ENCODE results near the gene CRYBG1.
"Not testable (repeated sequence)": the region's sequence is repeated elsewhere in the genome, so short reads cannot be mapped to it uniquely, and the experiment has no call there.

CRYBG1 gene

DNA sequence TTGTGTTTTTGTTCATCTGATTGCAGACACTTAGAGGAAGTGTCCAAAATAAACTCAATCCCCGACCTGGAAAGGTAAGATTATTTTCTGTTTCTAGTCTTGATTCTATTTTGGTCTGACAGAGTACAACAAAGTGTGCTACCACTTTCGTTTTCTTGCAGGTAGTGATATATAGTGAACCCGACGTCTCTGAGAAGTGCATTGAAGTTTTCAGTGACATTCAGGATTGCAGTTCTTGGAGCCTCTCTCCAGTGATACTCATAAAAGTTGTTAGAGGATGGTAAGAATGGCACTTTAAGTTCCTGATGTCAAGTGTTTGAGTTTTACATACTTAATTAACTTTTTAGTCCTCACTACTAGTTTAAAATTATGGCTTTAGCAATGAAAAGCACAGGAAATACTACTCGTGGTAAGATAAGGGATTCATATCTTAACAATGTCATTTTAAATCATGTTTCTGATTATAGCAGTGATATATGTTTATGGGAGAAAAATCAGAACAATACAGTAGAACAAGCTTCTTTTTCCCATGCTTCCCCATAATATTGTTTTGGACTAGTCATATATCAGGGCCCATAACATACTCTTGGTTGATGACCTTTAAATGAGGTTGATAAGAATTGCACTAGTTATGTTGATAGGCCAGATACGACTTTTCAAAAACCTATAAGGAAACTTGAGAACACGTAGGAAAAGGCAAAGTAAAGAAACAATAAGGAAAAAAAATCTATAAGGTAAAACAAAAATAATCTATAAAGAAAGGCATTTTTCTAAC lies 164.8 kb downstream of the CRYBG1 start:
- no peak for DNase-seq (ENCODE audit: low spot score)

DNA sequence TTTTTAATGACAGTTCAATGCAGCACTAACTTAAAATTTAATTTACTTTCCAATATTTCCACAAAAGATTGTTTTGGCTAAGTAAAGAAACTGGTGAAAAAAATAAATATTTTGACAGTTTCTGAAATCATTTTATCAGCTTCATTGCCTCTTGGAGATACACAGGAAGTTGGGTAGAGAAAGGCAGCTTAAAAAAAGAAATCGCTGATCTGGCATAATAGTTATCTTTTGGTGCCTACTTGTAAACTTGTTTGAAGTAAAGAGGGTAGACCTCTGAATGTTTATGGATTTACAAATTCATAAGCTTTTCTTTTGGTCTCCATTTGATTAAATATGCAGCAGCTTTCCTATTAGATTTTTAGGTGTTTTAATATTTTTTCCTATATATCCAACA lies 165.4 kb downstream of the CRYBG1 start:
- DNase-seq (ENCODE audit: low spot score) = no peak

DNA sequence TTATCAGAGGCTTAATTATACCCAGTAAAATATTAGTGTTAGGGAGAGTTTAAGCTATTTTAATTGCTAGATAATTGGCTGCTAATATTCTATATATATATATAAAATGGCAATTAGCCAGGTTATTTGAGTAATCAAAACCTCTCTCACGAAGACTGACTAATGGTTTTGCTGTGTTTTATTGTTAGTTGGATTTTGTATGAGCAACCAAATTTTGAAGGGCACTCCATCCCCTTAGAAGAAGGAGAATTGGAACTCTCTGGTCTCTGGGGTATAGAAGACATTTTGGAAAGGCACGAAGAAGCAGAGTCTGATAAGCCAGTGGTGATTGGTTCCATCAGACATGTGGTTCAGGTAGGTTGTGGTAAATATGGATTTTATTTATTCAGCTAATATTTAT lies 166.6 kb downstream of the CRYBG1 start:
- no peak for DNase-seq (ENCODE audit: low spot score)

DNA sequence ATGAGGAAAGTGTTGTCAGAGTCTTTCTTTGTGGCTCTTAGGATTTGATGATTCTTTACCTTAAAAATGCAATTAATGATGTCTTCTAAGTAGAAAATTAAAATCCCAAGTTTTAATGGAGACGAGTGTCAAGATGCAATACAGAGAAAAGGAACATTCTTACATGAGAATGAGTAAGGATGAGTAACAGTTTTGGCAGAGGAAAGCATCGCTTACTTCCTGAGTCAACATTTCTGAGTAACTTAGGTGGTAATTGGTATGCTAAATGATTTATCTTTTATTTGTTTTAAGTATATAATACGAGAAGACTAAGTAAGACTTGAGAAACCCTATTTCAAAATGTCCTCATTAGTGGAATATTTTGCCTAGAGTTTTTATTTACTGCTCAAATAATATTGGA lies 167.5 kb downstream of the CRYBG1 start:
- DNase-seq (ENCODE audit: low spot score) = no peak

DNA sequence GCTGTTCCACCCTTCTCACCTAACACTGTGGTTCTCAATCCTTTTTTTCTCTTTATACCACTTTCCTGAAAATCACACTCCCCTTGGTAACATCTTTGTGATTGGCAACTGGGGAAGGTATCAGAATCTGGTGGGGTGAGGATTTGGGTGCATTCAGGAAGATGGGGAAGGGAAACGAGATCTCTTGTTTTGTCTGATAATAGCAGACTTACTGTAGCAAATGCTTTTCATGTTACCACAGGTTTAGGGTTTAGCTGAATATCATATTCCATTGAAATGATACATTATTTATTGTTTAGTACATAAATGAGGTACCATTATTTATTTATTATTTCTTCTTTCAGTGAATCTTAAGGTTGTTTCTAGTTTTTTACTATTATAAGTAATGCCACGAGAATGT lies 168.0 kb downstream of the CRYBG1 start:
- DNase-seq (ENCODE audit: low spot score) = no peak

DNA sequence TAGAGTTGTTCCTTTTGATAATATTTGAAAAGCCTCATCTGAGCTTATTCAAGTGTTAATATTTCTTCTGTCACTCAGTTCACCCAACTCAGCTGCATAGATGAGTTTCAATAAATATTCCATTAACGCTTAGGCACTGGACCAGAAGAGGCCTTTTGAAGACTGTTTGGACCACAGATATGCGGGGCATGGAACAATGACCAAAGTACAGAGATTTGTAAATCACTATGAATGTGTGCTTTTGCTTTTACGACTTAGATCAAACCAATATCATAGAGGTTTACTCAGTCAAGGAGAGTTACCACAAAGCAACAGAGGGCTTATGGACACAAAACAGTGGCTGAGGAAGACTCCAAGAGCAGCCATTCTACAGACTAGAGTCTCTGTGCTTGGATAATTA lies 168.9 kb downstream of the CRYBG1 start:
- no peak for DNase-seq (ENCODE audit: low spot score)

DNA sequence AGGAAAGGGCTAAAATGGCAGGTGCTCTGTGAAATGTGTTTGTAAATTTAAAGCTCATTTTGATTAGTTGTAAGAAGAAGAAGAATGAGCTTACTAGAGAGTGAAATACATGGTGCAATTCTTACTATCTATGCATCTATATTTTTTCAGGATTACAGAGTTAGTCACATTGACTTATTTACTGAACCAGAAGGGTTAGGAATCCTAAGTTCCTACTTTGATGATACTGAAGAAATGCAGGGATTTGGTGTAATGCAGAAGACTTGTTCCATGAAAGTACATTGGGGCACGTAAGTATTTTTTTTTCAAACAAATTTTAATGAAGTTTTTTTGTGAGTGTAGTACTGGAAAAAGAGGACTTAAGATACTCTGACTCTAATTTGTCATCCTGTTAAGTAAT lies 169.5 kb downstream of the CRYBG1 start:
- no peak for DNase-seq (ENCODE audit: low spot score)

DNA sequence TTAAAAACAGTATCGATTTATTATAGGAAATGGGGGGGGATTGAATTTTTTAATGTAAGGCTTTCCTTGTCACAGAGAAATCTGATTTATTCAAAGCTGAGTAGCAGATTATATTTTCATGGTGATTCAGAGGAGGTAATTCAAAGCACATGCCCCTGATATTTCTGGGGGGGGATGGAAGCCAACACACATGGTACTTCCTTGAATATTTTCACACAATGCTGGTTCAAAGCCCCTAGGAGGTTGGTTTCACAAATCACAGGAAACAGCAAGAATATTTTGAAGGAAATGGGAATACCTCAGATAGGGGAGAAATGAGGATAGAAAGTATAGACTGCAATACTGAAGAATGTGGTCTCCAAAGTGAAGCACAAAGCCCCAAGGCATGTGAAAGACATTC lies 170.0 kb downstream of the CRYBG1 start:
- DNase-seq (ENCODE audit: low spot score) = no peak

DNA sequence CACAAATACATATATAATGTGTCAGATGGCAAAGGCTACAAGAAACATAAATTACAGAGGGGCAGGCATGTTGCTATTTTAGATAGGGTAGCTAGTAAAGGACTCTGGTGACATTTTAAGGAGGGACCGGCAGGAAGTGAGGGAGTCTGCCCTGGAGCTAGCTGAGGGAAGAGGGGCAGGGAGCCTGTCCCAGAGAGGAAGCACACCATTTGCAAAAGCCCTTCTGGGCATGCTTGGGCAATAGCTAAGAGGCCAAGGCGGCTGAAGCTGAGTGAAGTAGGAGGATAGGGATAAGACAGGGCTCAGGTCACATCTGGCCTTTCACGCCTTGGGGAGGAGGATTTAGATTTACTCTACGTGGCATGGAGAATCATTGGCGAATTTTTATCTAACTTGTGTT lies 172.5 kb downstream of the CRYBG1 start:
- no peak for DNase-seq (ENCODE audit: low spot score)

DNA sequence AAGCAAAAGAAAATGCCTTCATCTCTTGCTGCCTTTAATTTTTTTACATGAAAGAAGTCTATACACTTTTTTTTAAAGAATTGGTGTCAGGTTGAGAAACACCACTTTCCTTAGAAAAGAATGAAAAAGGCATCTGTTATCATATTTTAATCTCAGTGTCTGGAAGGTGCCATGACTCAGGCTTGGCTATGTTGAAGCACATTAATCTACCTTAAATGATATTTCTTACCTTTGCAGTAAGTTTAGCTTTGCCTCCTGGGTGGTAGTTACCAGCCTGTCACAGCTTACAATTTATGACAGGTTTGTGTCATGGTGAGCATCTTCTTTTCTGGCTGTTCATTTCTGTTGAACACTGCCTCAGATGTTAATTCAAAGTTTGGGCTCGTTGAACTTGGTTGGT lies 173.5 kb downstream of the CRYBG1 start:
- no peak for DNase-seq (ENCODE audit: low spot score)

DNA sequence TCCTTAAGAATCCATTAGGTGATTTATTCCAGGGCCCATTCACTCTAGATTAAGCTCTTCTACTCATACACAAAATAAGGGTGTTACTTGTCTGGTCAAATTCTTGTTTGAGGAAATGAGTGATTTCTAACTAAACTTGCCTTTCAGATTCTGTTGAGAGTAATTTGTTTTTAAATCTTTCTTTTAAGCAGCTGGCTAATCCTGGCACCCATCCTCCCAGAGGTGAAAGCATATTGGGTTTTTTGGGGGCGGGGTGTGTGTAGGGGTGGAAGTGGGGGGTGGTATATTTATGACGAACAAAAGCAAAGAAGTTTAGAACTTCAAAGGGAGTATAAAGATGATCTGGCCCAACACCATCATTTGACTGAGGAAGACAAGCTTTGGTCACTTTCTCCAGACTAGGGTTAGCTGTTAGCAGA lies 174.1 kb downstream of the CRYBG1 start:
- DNase-seq (ENCODE audit: low spot score) = no peak

DNA sequence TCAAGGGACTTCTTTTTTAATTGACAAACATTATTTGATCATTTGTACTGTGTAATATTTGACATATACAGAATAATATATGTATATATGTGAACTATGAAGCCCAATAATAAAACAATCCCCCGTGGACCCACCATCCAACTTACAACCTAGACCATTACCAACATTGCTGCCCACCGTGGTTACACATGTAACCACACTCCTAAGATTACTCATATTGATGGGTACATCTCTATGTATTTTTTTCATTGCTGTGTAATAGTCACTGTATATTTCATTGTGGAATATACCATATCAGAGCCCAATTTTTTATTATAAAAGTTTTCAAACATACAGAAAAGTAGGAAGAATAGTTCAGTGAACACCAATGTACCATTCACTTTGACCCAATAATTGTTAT lies 174.5 kb downstream of the CRYBG1 start:
- DNase-seq (ENCODE audit: low spot score) = no peak

DNA sequence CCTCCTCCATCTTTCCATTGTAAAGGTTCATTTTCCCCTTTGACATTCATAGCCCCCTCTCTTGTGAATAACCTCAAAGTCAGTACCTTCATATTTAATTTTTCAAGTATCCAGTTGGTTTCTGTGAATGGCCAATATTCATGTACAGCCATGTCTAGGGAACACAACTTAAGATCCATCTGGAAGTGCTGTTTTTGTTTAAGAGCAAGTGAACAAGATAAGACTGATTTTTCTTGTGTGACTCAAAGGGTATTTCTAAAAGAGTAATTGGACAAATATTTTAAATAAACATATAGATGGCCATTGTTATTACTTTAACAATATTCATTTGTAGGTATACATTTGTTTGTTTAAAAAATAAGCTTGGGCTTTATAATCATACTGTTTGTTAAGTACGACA lies 175.8 kb downstream of the CRYBG1 start:
- DNase-seq (ENCODE audit: low spot score) = no peak

DNA sequence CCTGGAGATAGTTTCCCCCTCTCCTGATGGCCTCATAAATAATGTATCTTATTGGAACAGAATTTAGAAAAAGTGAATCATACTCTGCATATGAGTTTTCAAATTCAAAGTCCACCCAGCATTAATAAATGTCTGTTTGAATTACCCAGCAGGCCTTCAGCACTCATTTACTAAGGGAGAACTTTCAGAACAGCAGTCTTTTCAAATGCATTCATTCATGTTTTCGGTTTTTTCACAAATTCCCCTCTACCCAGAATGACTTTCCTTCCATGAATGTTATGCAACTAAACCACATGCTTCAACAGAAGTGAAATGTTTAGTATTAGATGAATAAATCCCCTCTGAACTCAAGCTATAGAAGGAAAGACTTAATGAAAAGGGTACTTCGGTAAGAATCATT lies 176.3 kb downstream of the CRYBG1 start:
- no peak for DNase-seq (ENCODE audit: low spot score)

DNA sequence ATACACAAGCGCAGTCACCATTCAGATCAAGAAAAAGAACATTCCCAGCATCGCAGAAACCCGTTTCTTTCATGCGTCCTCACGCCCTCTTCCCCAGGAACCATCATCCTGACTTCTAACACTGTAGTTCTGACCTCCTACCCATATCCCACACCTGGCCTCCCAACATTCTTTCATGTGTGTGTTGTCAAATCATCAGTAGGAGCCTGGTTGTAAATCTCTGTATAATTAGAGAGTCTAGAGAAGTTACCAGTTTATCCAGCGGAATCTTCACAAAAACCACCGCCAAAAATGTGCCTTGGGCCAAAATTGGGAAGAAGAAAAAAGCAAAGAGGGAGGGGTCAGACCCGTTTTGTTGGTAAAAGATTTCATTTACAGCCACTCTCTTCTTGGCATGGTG lies 177.1 kb downstream of the CRYBG1 start:
- DNase-seq (ENCODE audit: low spot score) = no peak

DNA sequence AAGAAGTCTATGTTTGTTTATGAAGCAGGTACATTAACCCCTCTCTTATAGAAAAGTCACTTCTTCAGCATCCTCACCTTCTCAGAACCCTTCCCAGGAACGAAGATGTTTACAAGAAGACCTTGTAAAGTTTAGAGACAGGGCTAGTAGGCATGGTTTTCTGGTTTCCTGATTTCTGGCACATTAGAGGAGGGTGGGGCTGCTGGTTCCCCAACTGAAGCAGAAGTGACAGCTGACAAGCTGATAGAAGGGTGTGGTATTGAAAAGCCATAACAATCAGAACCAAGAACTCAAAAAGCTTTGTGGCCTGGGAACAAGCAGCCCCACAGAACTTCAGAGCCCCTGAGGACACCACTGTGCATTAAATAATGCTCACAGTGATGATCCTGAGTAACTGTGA lies 177.6 kb downstream of the CRYBG1 start:
- no peak for DNase-seq (ENCODE audit: low spot score)

DNA sequence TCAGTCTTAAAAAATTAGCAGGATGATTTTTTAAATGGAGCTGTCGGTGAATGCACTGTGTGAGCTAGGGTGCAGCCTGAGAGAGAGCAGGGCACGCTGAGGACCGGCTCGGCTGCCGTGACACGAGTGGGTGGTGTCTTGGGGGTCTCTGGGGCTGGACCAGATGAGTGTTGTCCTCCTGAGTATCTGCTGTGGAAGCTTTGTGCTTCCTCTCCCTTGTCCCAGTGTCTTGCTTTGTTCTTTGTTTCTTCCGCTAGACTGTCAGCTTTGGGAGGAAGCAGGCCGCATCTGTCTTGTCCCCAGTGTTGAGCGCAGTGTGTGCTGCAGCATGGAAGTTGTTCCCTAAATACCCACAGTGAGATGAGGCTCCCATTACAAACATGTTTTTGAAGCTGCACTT lies 179.4 kb downstream of the CRYBG1 start:
- no peak for DNase-seq (ENCODE audit: low spot score)

DNA sequence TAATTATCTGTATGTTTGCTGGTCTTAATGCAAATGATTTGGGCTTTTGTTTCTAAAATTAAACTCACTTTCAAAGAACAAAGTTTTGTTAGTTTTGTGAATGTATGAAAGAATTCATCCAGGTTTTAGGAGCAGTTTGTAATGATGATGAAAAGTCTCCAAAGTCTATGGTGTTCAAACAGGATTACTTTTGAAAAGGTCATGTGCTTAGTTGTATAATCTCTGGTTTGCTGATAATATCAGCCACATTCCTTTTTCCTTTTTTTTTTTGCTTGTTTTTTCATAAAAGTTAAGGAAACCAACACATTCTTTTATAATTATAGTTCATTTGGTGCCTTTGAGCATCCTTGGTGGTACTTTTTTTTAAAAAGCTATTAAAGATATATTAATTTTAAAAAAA lies 179.9 kb downstream of the CRYBG1 start:
- no peak for DNase-seq (ENCODE audit: low spot score)

DNA sequence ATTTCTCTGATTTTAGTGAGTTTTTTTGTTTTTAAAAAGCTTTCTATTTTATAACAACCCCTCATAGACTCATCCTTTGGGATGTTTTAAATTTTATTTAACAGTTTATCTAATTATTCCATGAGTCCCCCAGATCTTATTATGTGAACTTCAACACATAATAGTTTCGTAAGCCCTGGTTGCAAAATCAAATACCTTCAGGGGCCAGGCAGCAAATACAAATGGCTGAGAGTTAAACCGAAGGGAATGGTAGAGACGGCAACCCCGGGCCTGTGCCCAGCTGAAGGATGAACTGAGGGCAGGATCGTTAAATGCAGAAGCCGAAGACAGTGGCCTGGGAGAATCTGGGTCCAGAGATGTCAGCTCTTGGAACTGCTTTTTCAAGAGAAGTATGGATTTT lies 180.4 kb downstream of the CRYBG1 start:
- no peak for DNase-seq (ENCODE audit: low spot score)

DNA sequence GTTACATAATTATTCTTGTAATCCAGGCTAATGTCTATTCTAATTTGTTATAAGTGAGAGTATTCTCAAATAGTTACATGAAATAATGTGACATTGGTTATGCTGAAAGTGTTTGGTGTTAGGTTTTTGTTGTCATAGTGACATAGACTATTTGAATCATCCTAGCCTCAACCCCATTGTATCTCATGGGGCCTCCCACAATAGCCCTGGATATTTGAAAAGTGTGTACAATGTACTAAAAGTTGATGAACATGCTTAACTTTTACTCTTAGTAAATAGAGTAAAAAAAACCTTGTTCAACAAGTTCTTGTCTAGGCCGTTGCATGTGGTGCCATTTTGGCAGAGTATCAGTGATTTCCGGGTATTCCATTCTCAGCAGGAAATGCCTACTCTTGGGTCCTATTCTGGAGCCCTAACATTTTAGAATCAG lies 185.8 kb downstream of the CRYBG1 start:
- no peak for DNase-seq (ENCODE audit: low spot score)

DNA sequence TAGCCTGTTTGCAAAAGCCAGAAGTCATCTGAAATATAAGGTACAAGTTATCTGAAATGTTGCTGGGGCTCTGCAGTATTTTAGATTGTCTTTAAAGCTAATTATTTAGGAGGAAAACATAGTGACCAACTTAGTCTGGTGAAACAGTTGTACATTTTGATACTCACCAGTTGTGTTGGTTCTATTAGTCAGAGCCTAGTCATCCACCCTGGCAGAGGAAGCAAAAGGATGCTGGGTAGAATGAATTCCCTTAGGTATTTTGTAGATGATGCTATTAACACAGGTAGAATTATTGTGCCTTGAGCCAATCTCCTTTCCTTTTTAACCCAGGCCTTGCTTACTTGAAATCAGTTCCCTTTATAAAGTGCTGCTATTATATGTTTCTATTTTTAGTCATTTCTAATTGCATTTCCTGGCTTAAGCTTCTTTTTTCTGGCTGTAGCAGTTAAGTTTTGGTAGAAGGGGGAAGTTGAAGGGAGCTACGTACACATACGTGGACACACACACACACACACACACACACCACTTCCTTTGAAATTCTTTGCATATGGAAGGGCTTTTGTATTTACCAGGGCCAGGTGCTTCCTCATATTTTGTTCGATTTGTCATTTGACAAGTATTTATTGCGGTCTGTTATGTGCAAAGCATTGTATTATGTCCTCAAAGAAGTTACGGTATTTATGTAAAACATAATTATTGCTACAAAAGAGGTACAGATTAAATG lies 186.3 kb downstream of the CRYBG1 start:
- no peak for DNase-seq (ENCODE audit: low spot score)

DNA sequence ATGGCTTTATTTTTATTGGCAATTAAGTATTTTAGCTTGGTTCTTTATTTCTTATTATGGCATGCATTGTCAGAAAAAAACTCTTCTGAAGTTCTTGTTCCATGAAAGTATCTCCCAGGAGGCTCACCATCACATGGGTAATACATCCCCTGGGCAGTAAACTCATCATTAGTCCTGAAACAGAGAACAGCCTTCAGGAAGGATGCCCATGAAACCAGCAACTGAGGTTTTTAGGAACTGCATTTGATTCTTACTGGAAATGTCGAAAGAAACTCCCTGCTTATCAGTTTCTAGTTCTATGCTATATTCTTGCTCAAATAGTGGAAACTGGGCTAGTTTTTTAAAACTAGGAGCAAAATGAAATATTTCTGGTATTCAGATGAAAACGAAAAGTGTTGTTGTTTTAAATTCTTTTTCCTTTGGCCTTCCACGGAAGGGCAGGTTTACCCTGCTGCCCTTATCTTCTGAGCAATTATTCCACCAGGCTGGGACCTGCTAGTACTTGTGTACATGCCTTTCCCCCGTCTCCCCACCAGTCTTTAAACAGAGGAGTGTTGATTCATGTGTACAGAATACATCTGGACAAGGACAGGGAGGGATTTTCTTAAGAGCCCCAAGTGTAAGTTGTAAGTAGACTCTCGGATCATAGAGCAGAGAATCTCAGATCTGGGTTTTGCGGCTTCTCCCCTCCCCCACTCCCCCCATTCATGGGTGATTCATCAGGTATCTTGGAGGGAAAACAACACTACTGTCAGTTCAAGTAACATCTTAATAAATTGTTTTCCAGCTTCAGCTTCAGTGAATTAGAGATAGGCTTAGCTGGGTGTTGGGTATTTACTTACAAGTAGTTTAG lies 187.3 kb downstream of the CRYBG1 start:
- DNase-seq (ENCODE audit: low spot score) = no peak

DNA sequence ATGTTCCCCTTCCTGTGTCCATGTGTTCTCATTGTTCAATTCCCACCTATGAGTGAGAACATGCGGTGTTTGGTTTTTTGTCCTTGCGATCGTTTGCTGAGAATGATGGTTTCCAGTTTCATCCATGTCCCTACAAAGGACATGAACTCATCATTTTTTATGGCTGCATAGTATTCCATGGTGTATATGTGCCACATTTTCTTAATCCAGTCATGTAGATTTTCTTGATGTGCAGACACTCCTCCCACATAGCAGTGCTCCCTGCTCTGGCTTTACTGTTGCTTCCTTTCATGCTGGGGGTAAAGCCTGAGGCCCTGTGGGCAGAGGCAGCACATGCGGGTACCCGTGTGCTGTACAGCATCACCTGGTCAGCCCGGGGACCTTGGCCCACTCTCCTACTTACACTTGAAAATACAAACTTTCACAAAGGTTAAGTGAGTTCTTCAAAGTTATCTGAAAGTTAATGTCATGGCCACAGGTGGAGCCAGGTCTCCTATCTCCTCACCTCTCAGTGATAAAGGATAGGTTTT lies 188.5 kb downstream of the CRYBG1 start:
- DNase-seq (ENCODE audit: low spot score) = not testable (repeated sequence)

Measured in cerebellar cortex (tissue), 1 donor.